Natural killer cell (primary cell): ENCODE results near the gene WHRN. TPM values are rescaled to one million over a fixed set of nuclear protein-coding genes. Genes with fewer than 3 reads are reported as not detected.

Source experiments
- ATAC-seq, 3 donors: fragments of 150-1000 bp in 2 of 3; fragments of 200-7000 bp in 1 of 3; cut with Tn5 transposase; 1 replicate in 1 of 3; 2 replicates in 2 of 3; pipeline ENCODE4 v1.10.0; 2021; ENCODE audit warnings: mild to moderate bottlenecking in 2 of 3, moderate library complexity in 2 of 3
- DNase-seq, 2 donors: peaks; one replicate each; pipeline versions ENCODE4 v3.0.0 to v3.0.0-alpha.2; 2013 to 2021; ENCODE audit warnings: mixed read lengths in 1 of 2
- H3K27ac ChIP-seq: one replicate; pipeline ENCODE4 v1.5.1; 2013; ENCODE audit warnings: mild to moderate bottlenecking, low read length
- H3K27me3 ChIP-seq: one replicate; pipeline ENCODE4 v1.6.1; 2013; ENCODE audit warnings: low read length; ENCODE audit not compliant: control insufficient read depth, insufficient read depth
- H3K36me3 ChIP-seq: one replicate; pipeline ENCODE4 v1.6.1; 2013; ENCODE audit warnings: low read length; ENCODE audit not compliant: control insufficient read depth, insufficient read depth
- H3K4me1 ChIP-seq: one replicate; pipeline ENCODE4 v1.6.1; 2013; ENCODE audit warnings: low read length; ENCODE audit not compliant: control insufficient read depth, insufficient read depth
- H3K4me3 ChIP-seq: one replicate; pipeline ENCODE4 v1.5.1; 2013; ENCODE audit warnings: low read length
- H3K9me3 ChIP-seq: one replicate; pipeline ENCODE4 v1.6.1; 2013; ENCODE audit warnings: low read length; ENCODE audit not compliant: control insufficient read depth, insufficient read depth
- H3K27ac Mint-ChIP-seq, 2 donors: one replicate each; pipeline ENCODE4 v1.8.0; 2022; ENCODE audit warnings: mild to moderate bottlenecking in 2 of 2, mixed read lengths in 2 of 2, moderate library complexity in 1 of 2
- H3K27me3 Mint-ChIP-seq, 2 donors: one replicate each; pipeline ENCODE4 v1.8.0; 2022; ENCODE audit warnings: low read depth in 2 of 2, mixed read lengths in 2 of 2
- H3K36me3 Mint-ChIP-seq: one replicate; pipeline ENCODE4 v1.8.0; 2022; ENCODE audit warnings: mixed read lengths
- H3K4me1 Mint-ChIP-seq, 2 donors: one replicate each; pipeline ENCODE4 v1.8.0; 2022; ENCODE audit warnings: mixed read lengths in 2 of 2
- H3K4me3 Mint-ChIP-seq: one replicate; pipeline ENCODE4 v1.8.0; 2022; ENCODE audit warnings: mild to moderate bottlenecking, moderate library complexity, mixed read lengths
- H3K9me3 Mint-ChIP-seq, 2 donors: one replicate each; pipeline ENCODE4 v1.8.0; 2022; ENCODE audit warnings: mixed read lengths in 2 of 2
- WGBS: methylation state at CpG from one replicate; pipeline ENCODE4 v1.1.7; 2013; ENCODE audit warnings: missing lambda C conversion rate; ENCODE audit not compliant: insufficient coverage; 5-methylcytosine and 5-hydroxymethylcytosine counted together
- intact Hi-C: fragments of 100-400 bp; cut with micrococcal nuclease; formaldehyde crosslinking; loops from one replicate; pipeline ENCODE4 v1.14.2; 2022
- total RNA-seq, 4 donors: library from RNA; stranded (reverse); fragments of 120-200 nt in 1 of 4; gene quantifications; one replicate each; pipeline versions ENCODE4 v1.2.3 to v1.2.4, GENCODE V29; 2013 to 2022
- TF ChIP-seq, protein P1 (sequence below): fragments of 200-600 bp; IDR thresholded peaks from one replicate; pipeline ENCODE4 v1.8.0; 2022; ENCODE audit warnings: antibody characterized with exemption

WHRN gene
- total RNA-seq, 3 donors from 2014 or later (not counting 1 experiment from before 2014, with no cell fraction given): 29.8 to 90.6 (median 36.8) TPM

DNA sequence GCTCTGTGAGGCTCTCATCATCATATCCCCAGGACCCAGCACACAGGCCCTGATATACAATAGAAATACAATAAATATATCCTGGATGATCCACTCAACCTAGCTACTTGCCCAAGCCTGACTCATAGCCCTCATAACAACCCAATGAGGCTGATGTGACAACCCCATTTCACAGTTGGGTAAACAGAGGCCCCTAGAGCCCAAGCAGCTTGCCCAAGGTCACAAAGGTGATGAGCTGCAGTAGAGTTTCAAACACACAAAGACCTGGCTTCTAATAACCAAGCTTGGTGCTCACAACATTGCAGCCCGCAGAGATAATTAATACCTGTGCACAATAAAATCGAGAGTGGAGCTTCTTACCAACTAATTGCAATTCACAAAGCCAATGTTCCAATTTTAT, 114.3 kb downstream of the WHRN start:
- intact Hi-C loops: loop anchor here (1.0 kb wide), 1 partner anchor 7 kb away; no protein-coding TSS in a partner anchor
- Mint-ChIP-seq H3K27me3 (no peaks in the 10 kb centered on the region), H3K4me1 (peaks cover 50 to 73% of the 10 kb centered on the region in 2 donors), H3K4me3 (peak overlapping the region; percentile 80), H3K27ac (peak overlapping the region; percentile 79 to 98), H3K36me3 (peaks cover 5% of the 10 kb centered on the region), H3K9me3 (no peaks in the 10 kb centered on the region)
- TF ChIP-seq, protein P1, sequence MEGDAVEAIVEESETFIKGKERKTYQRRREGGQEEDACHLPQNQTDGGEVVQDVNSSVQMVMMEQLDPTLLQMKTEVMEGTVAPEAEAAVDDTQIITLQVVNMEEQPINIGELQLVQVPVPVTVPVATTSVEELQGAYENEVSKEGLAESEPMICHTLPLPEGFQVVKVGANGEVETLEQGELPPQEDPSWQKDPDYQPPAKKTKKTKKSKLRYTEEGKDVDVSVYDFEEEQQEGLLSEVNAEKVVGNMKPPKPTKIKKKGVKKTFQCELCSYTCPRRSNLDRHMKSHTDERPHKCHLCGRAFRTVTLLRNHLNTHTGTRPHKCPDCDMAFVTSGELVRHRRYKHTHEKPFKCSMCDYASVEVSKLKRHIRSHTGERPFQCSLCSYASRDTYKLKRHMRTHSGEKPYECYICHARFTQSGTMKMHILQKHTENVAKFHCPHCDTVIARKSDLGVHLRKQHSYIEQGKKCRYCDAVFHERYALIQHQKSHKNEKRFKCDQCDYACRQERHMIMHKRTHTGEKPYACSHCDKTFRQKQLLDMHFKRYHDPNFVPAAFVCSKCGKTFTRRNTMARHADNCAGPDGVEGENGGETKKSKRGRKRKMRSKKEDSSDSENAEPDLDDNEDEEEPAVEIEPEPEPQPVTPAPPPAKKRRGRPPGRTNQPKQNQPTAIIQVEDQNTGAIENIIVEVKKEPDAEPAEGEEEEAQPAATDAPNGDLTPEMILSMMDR: no peak
- H3K4me1 ChIP-seq: peaks cover 53% of the 10 kb centered on the region
- peaks cover 4% of the 10 kb centered on the region for H3K36me3 ChIP-seq
- no peak overlapping the region for H3K4me3 ChIP-seq
- no peaks in the 10 kb centered on the region for H3K9me3 ChIP-seq
- WGBS: 76% methylated on average over 2 of the region's 2 CpGs
- no peak for DNase-seq
- ATAC-seq: no peak
- no peak overlapping the region for H3K27ac ChIP-seq
- no peaks in the 10 kb centered on the region for H3K27me3 ChIP-seq

DNA sequence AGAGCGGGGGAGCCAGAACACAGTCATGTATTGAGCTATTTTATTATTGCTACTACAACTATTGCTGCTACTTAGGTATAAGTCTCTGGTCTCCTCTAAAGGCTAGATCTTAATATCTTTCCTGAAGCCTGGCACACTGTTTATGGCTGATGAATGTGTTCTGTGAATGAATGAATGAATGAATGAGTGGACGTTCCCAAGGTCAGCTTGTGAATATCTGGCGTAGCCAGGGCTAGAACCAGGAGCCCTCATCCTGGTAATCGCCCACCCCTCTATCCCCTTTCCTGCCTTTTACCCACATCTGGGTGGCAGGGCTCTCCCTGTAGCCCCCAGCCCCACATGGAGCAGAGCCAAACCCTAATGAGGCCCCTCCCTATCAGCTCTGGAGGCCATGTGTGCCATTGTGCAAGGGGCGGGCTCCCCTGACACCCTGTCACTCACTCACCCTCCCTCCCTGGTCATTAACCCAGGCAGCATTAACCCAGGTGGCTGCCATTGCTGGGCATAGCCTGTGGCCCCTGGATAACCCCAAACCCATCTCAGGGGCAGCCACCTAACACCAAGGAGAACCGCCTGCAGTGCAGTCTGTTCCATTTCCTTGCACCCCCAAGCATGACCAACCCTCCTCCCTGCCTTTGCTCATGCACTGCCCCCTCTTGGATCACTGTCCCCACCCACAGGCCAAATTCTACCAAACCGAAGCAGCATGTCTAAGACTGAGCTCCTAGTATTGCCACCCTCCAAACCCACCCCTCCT, 115.5 kb downstream of the WHRN start:
- H3K4me3 ChIP-seq: no peak overlapping the region
- no peaks in the 10 kb centered on the region for H3K27me3 ChIP-seq
- Mint-ChIP-seq H3K9me3 (no peaks in the 10 kb centered on the region), H3K27ac (peak overlapping the region; percentile 79 to 98), H3K4me3 (peak overlapping the region; percentile 97), H3K27me3 (no peaks in the 10 kb centered on the region), H3K4me1 (peaks cover 60 to 73% of the 10 kb centered on the region in 2 donors), H3K36me3 (peaks cover 8% of the 10 kb centered on the region)
- no peaks in the 10 kb centered on the region for H3K9me3 ChIP-seq
- DNase-seq: peak; percentile 29 to 54
- H3K36me3 ChIP-seq: peaks cover 2% of the 10 kb centered on the region
- H3K4me1 ChIP-seq: peaks cover 52% of the 10 kb centered on the region
- TF ChIP-seq, protein P1: no peak
- intact Hi-C loops: loop anchor here (1.0 to 10.0 kb wide), 3 partner anchors 9 to 815 kb away; no protein-coding TSS in a partner anchor
- peak overlapping the region; percentile 100 for H3K27ac ChIP-seq
- peak in 1 of 3 donors; percentile 1 for ATAC-seq
- WGBS: 61% methylated on average over 6 of the region's 7 CpGs

DNA sequence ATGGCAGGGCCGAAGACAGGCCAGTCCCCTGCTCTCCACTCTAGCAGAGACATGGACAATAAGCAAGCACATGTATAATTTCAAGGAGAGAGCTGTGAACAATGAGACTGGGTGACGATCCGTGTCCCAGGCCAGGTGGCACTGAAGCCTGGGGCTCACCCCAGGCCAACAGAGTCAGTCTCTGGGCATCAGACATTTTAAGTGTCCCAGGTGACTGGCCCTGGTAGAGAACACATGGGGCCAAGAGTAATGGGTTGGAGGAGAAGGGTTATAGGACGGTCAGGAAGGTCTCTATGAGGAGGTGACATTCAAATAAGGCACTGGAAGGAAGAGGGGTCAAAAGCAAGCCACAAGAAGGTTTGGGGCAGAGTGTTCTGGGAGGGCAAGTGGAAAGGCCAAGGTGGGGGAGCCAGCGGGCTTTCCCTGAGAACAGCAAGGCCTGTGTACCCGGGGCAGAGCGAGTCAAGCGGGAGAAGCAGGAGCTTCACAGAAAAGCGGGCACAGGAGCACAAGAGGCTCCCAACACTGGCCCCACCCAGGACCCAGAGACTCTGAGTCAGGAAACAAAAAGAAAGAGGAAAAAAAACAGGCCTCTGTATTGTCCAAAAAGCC, 116.4 kb downstream of the WHRN start:
- ATAC-seq (no peak), DNase-seq (no peak)
- Histone ChIP-seq H3K36me3 (peaks cover 6% of the 10 kb centered on the region), H3K27me3 (no peaks in the 10 kb centered on the region), H3K9me3 (no peaks in the 10 kb centered on the region), H3K27ac (peak overlapping the region; percentile 100), H3K4me3 (peak overlapping the region; percentile 88), H3K4me1 (peaks cover 54% of the 10 kb centered on the region)
- intact Hi-C loops: loop anchor here (5.0 to 10.0 kb wide), 2 partner anchors 113 to 814 kb away; no protein-coding TSS in a partner anchor
- H3K27ac Mint-ChIP-seq: peak overlapping the region; percentile 79 to 98
- H3K4me3 Mint-ChIP-seq: peak overlapping the region; percentile 97
- H3K27me3 Mint-ChIP-seq: no peaks in the 10 kb centered on the region
- no peaks in the 10 kb centered on the region for H3K9me3 Mint-ChIP-seq
- H3K4me1 Mint-ChIP-seq: peaks cover 69 to 75% of the 10 kb centered on the region in 2 donors
- TF ChIP-seq, protein P1: no peak
- whole genome bisulfite sequencing: 39% methylated on average over 8 of the region's 9 CpGs
- H3K36me3 Mint-ChIP-seq: peaks cover 11% of the 10 kb centered on the region
